Breast epithelium (tissue), 4 donors: ENCODE results near the gene NAV2. TPM values are rescaled to one million over a fixed set of nuclear protein-coding genes. Genes with fewer than 3 reads are reported as not detected.

Experiments
- DNase-seq, 2 donors: peaks; one replicate each; pipeline ENCODE4 v3.0.0-alpha.2; 2019; ENCODE audit warnings: low spot score in 2 of 2
- H3K27ac ChIP-seq, 2 donors: fragments of 200-600 bp; sonication (generic) in 1 of 2; one replicate each; pipeline ENCODE4 v1.5.1; 2016 to 2019; ENCODE audit warnings: mild to moderate bottlenecking in 1 of 2
- H3K27me3 ChIP-seq, 2 donors: fragments of 200-600 bp; sonication (generic) in 1 of 2; one replicate each; pipeline versions ENCODE4 v1.5.1 to v1.6.0; 2017 to 2019; ENCODE audit warnings: control low read depth in 1 of 2, mild to moderate bottlenecking in 1 of 2
- H3K36me3 ChIP-seq: fragments of 200-600 bp; one replicate; pipeline ENCODE4 v1.5.1; 2019
- H3K4me1 ChIP-seq, 2 donors: fragments of 200-600 bp; sonication (generic); one replicate each; pipeline ENCODE4 v1.5.1; 2016 to 2019; ENCODE audit warnings: control low read depth in 1 of 2
- H3K4me3 ChIP-seq, 3 donors: fragments of 200-600 bp; sonication (generic); 1 replicate in 2 of 3; 2 replicates in 1 of 3; pipeline ENCODE4 v1.5.1; 2016 to 2019; ENCODE audit warnings: mild to moderate bottlenecking in 3 of 3, moderate library complexity in 2 of 3
- H3K9me3 ChIP-seq, 2 donors: fragments of 200-600 bp; sonication (generic) in 1 of 2; one replicate each; pipeline ENCODE4 v1.5.1; 2016 to 2019; ENCODE audit warnings: control low read depth in 1 of 2
- POLR2A ChIP-seq: fragments of 450-650 bp; IDR thresholded peaks from one replicate; pipeline ENCODE4 v1.6.1; 2016; ENCODE audit warnings: antibody characterized with exemption, mild to moderate bottlenecking, moderate library complexity
- POLR2AphosphoS5 ChIP-seq, 3 donors: sonication (generic); formaldehyde crosslinking; IDR thresholded peaks; one replicate each; pipeline ENCODE4 v1.6.1; 2017; ENCODE audit warnings: antibody characterized with exemption in 3 of 3
- intact Hi-C: fragments of 100-400 bp; cut with DNase I; formaldehyde crosslinking; loops from one replicate; pipeline ENCODE4 v1.15.1; 2023; ENCODE audit warnings: low total_unique reads
- total RNA-seq, 3 donors: library from RNA; depleted of rRNA; stranded (reverse); fragments of >200 nt; gene quantifications; one replicate each; pipeline ENCODE4 v1.1.0, GENCODE V29; 2016
- TF ChIP-seq, protein P1 (sequence below), 3 donors: fragments of 450-650 bp; IDR thresholded peaks; one replicate each; pipeline ENCODE4 v1.5.1; 2016 to 2017; ENCODE audit warnings: antibody characterized with exemption in 3 of 3, mild to moderate bottlenecking in 3 of 3, moderate library complexity in 3 of 3

NAV2 gene
- total RNA-seq, 3 donors from 2014 or later = 28.2 to 61.8 (median 31.4) TPM

GRCh38 chr11:20050048-20050447, 337.4 kb downstream of the NAV2 start:
- Histone ChIP-seq H3K27me3 (no peaks in the 10 kb centered on the region), H3K36me3 (no peaks in the 10 kb centered on the region), H3K27ac (peak overlapping the region; percentile 53 to 73), H3K9me3 (no peaks in the 10 kb centered on the region), H3K4me3 (no peak overlapping the region), H3K4me1 (no peaks in the 10 kb centered on the region)
- no peak for DNase-seq
- intact Hi-C loops = no loop called here
- TF ChIP-seq, protein P1, sequence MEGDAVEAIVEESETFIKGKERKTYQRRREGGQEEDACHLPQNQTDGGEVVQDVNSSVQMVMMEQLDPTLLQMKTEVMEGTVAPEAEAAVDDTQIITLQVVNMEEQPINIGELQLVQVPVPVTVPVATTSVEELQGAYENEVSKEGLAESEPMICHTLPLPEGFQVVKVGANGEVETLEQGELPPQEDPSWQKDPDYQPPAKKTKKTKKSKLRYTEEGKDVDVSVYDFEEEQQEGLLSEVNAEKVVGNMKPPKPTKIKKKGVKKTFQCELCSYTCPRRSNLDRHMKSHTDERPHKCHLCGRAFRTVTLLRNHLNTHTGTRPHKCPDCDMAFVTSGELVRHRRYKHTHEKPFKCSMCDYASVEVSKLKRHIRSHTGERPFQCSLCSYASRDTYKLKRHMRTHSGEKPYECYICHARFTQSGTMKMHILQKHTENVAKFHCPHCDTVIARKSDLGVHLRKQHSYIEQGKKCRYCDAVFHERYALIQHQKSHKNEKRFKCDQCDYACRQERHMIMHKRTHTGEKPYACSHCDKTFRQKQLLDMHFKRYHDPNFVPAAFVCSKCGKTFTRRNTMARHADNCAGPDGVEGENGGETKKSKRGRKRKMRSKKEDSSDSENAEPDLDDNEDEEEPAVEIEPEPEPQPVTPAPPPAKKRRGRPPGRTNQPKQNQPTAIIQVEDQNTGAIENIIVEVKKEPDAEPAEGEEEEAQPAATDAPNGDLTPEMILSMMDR (IDR thresholded peaks at IDR 0.05) = no peak

- no peaks in the 10 kb centered on the region for H3K9me3 ChIP-seq
- H3K4me3 ChIP-seq = no peak overlapping the region
- TF ChIP-seq POLR2AphosphoS5 (IDR thresholded peaks at IDR 0.05) = peak in 1 of 3 donors; percentile 12
- TF ChIP-seq, protein P1 (IDR thresholded peaks at IDR 0.05) = no peak
- intact Hi-C loops = no loop called here
- no peaks in the 10 kb centered on the region for H3K36me3 ChIP-seq
- H3K27me3 ChIP-seq = no peaks in the 10 kb centered on the region
- peak overlapping the region; percentile 53 to 73 for H3K27ac ChIP-seq
- peak in 1 of 2 donors; percentile 80 for DNase-seq
- H3K4me1 ChIP-seq = no peaks in the 10 kb centered on the region
Measured at GRCh38 chr11:20050551-20051333, 338.1 kb downstream of the NAV2 start.

- intact Hi-C loops = no loop called here
- H3K27me3 ChIP-seq = no peaks in the 10 kb centered on the region
- no peaks in the 10 kb centered on the region for H3K9me3 ChIP-seq
- peak overlapping the region; percentile 53 to 73 for H3K27ac ChIP-seq
- no peak for DNase-seq
- H3K4me1 ChIP-seq = peaks cover 0 to 4% of the 10 kb centered on the region in 2 donors
- TF ChIP-seq, protein P1 (IDR thresholded peaks at IDR 0.05) = no peak
- TF ChIP-seq POLR2AphosphoS5 (IDR thresholded peaks at IDR 0.05) (no peak), POLR2A (no peak)
- no peak overlapping the region for H3K4me3 ChIP-seq
- no peaks in the 10 kb centered on the region for H3K36me3 ChIP-seq
Measured at GRCh38 chr11:20051469-20052399, 339.1 kb downstream of the NAV2 start.

DNA sequence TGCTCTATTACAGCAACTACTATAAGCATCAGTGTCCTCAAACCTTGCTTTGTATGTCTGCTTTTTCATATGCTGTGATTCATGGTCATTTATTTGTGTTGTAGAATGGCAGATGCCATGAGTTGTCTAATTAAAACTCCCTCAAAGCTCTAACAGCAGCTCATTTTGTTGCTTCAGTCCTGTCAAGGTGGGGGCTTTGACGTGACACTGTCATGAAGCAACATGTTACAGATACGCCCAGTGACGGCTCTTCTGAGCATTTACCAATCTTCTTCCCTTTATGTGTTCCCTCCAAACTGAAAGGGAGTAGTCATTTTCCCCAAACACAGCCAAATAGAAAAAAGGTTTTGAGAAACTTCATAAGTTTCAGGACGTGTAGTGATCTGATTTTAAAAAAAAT, 340.9 kb downstream of the NAV2 start:
- TF ChIP-seq POLR2AphosphoS5 (IDR thresholded peaks at IDR 0.05) = no peak
- no peak for TF ChIP-seq POLR2A
- TF ChIP-seq, protein P1 (IDR thresholded peaks at IDR 0.05) = no peak
- intact Hi-C loops = no loop called here
- Histone ChIP-seq H3K9me3 (no peaks in the 10 kb centered on the region), H3K4me1 (peaks cover 0 to 13% of the 10 kb centered on the region in 2 donors), H3K4me3 (no peak overlapping the region), H3K36me3 (no peaks in the 10 kb centered on the region), H3K27ac (no peak overlapping the region), H3K27me3 (no peaks in the 10 kb centered on the region)
- DNase-seq = no peak

GRCh38 chr11:20054584-20054983, 341.9 kb downstream of the NAV2 start:
- H3K4me1 ChIP-seq = peaks cover 0 to 20% of the 10 kb centered on the region in 2 donors
- no peaks in the 10 kb centered on the region for H3K36me3 ChIP-seq
- DNase-seq = no peak
- H3K4me3 ChIP-seq = no peak overlapping the region
- no peaks in the 10 kb centered on the region for H3K27me3 ChIP-seq
- intact Hi-C loops = no loop called here
- TF ChIP-seq POLR2A = no peak
- TF ChIP-seq, protein P1 (IDR thresholded peaks at IDR 0.05) = no peak
- TF ChIP-seq POLR2AphosphoS5 (IDR thresholded peaks at IDR 0.05) = no peak
- H3K9me3 ChIP-seq = no peaks in the 10 kb centered on the region
- peak overlapping the region in 1 of 2 donors; percentile 83 for H3K27ac ChIP-seq
